NCI-H187 treated with DMSO at 0.1 percent for 48 hours (cell line): Measurements from ENCODE around the gene MAGEA9B.
"Not testable (repeated sequence)": the region's sequence is repeated elsewhere in the genome, so short reads cannot be mapped to it uniquely, and the experiment has no call there.

Experiments
- DNase-seq: peaks from one replicate; lab custom pipeline; 2025; lab: John Stamatoyannopoulos, UW

The MAGEA9B gene

DNA sequence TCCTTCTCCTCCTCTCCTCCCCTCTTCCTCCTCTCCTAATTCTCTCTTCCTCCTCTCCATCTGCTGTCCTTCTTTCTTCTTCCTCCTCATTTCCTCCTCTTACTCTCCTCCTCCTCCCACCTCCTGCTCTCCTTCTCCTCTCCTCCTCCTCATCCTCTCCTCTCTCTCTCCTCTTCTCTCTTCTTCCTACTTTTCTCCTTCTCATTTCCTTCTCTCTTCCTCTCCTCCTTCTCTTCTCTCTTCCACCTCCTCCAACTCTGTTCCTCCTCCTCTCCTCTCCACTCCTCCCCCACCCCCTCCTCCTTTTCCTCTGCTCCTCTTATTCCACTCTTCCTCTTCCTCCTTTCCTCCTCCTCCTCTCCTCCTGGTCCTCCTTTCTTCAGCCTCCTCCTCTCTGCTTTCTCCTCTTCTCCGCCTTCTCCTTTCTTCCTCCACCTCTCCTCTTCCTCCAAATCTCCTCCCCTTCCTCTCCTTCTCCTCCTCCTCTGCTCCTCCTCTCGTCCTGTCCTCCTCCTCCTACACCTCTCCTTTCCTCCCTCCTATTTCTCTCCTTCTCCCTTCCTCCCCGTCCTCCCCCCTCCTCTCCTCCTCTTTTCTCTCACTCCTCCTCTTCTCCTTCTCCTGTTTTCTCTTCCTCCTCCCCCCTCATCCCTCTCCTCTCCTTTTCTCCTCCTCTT is 52.2 kb downstream of the MAGEA9B start:
- DNase-seq = not testable (repeated sequence)

DNA sequence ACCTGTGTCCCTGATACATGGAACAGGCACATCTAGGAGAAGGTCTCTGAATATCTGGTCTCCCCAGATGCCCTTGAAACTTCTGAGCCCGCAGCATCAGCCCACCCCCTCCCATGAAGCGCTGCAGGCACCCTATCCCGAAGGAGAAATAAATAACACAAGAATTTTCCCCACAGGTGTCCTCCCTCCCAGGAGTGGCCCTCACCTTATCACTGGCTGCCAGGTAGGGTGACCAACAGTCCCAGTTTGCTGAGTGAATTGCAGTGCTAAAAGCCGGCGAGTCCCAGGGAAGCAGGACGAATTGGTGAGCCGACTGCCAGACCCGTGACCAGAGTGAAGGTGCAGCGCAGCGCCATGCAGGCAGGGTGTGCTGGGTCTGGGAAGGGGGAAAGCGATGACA is 53.3 kb downstream of the MAGEA9B start:
- not testable (repeated sequence) for DNase-seq

DNA sequence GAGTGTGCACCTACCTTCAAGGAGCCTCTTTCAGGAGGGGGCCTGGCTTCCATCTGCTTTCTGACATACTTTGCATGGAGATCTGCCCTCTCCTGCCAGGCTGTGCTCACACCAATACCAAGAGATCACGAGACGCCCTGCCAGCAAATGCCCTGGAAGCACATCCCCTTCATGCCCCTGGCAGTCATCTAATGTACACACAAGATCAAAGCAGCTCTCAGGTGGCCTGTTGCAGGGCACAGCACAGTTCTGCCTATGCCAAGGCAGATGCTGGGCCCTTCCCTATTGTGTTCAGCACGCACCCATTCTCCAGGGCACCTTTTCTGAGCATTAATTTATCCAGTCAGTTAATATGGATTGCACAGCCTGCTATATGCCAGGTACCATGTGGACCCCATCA is 54.4 kb downstream of the MAGEA9B start:
- not testable (repeated sequence) for DNase-seq
